ENCODE data around the gene CCDC149. TPM values are rescaled to one million over a fixed set of nuclear protein-coding genes. Genes with fewer than 3 reads are reported as not detected.

The CCDC149 gene
- total and polyA plus RNA-seq, 9 of the 15 experiments (the other 6 are each of a cell fraction or from before 2014, with no cell fraction given) = 0.04 to 0.18 TPM; not detected in 7

DNA sequence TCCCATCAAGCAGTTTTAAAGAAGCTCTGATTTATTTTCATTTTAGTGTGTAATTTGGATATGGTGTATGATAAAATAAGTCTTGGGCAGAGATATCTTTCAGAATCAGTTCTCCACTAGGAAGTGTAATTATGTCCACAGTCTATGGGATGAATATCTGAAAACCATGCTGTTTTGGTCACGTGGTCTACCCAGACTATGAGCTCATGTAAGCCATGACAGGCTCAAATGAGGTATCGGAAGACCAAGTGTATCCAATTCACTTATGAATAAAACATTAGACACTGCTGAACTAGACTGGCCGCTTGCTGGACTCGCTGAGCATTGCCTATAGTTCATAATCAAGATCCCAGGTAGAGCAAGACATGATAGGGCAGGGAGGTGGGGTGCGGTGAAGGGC, 66.9 kb downstream of the CCDC149 start:
- Histone ChIP-seq H2AFZ (ENCODE audit: low read depth, low read length) (no peak overlapping the region), H3K27me3 (ENCODE audit: control insufficient read depth in 2 of 2, insufficient read depth in 2 of 2, low read length in 2 of 2) (peaks cover 2 to 19% of the 10 kb centered on the region in 2 experiments; a peak in 3 of 5 replicates), H3K4me2 (ENCODE audit: insufficient read depth, low read length) (no peak overlapping the region), H3K9me1 (ENCODE audit: control insufficient read depth, insufficient read depth, low read length) (no peaks in the 10 kb centered on the region), H3K79me2 (ENCODE audit: control insufficient read depth, insufficient read depth, low read length) (no peaks in the 10 kb centered on the region), H3K36me3 (ENCODE audit: control insufficient read depth, insufficient read depth, low read length) (no peaks in the 10 kb centered on the region), H3K9ac (ENCODE audit: insufficient read depth in 1 of 2, low read depth in 2 of 2, low read length in 2 of 2) (no peak overlapping the region), H3K4me1 (replicated peaks in 1 of 2; ENCODE audit: control insufficient read depth in 2 of 2, insufficient read depth in 2 of 2, low read length in 2 of 2) (no peaks in the 10 kb centered on the region), H3K4me3 (no peak overlapping the region), H3K9me3 (replicated peaks; ENCODE audit: control insufficient read depth, insufficient read depth, low read depth, low read length) (no peaks in the 10 kb centered on the region), H3K27ac (ENCODE audit: extremely low read depth, low read depth, low read length) (no peak overlapping the region), H4K20me1 (replicated peaks; ENCODE audit: control insufficient read depth, insufficient read depth, low read length) (no peaks in the 10 kb centered on the region)
- BruUV-seq (replicated peaks) = no TSS peak
- 5% methylated on average over 5 of the region's 5 CpGs for WGBS (ENCODE audit: insufficient coverage, low coverage, missing lambda C conversion rate)
- TF ChIP-seq, protein P1, sequence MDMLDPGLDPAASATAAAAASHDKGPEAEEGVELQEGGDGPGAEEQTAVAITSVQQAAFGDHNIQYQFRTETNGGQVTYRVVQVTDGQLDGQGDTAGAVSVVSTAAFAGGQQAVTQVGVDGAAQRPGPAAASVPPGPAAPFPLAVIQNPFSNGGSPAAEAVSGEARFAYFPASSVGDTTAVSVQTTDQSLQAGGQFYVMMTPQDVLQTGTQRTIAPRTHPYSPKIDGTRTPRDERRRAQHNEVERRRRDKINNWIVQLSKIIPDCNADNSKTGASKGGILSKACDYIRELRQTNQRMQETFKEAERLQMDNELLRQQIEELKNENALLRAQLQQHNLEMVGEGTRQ (CRISPR knock-in tag; IDR thresholded peaks at IDR 0.05) = peak; percentile 43; the same call in 1 of the 2 replicates
- TF ChIP-seq BCLAF1 (IDR thresholded peaks at IDR 0.05; ENCODE audit: borderline replicate concordance in 1 of 2, control insufficient read depth in 1 of 2, low read depth in 2 of 2, low read length in 1 of 2) (no peak), CBFA2T2 (conservative IDR thresholded peaks at IDR 0.05) (peak; percentile 33; the same call in 1 of the 2 replicates), RAD51 (IDR thresholded peaks at IDR 0.05; ENCODE audit: borderline replicate concordance, low read depth) (peak; percentile 68)
- TF ChIP-seq, protein P2, sequence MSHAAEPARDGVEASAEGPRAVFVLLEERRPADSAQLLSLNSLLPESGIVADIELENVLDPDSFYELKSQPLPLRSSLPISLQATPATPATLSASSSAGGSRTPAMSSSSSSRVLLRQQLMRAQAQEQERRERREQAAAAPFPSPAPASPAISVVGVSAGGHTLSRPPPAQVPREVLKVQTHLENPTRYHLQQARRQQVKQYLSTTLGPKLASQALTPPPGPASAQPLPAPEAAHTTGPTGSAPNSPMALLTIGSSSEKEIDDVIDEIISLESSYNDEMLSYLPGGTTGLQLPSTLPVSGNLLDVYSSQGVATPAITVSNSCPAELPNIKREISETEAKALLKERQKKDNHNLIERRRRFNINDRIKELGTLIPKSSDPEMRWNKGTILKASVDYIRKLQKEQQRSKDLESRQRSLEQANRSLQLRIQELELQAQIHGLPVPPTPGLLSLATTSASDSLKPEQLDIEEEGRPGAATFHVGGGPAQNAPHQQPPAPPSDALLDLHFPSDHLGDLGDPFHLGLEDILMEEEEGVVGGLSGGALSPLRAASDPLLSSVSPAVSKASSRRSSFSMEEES (CRISPR knock-in tag; IDR thresholded peaks at IDR 0.05) = peak; percentile 72
- in situ Hi-C loops (cut with MboI) = no loop called here
- no peak for ATAC-seq
- ChIA-PET CTCF (ENCODE audit: low intra/inter-chr PET ratio) (no interaction called here), POLR2A (no interaction called here)
- FAIRE-seq = no peak
- intact Hi-C loops (cut with micrococcal nuclease) = no loop called here
- no peak for DNase-seq (ENCODE audit: extremely low read depth in 1 of 4, low spot score in 3 of 4)
